Effector memory CD8-positive, alpha-beta T cell (primary cell): ENCODE data around the gene ACAP3.
"Not testable (repeated sequence)": the region's sequence is repeated elsewhere in the genome, so short reads cannot be mapped to it uniquely, and the experiment has no call there.

Source experiments
- ATAC-seq: fragments of 150-1000 bp; cut with Tn5 transposase; replicated peaks from 2 replicates; pipeline ENCODE4 v1.10.0; 2021; ENCODE audit warnings: mild to moderate bottlenecking, moderate library complexity
- DNase-seq, 3 experiments: peaks; one replicate each; pipeline ENCODE4 v3.0.0; 2021
- H3K27ac Mint-ChIP-seq, 2 donors: one replicate each; pipeline ENCODE4 v1.8.0; 2022; ENCODE audit warnings: mild to moderate bottlenecking in 2 of 2, mixed read lengths in 2 of 2, moderate library complexity in 2 of 2
- H3K27me3 Mint-ChIP-seq, 2 donors: one replicate each; pipeline ENCODE4 v1.8.0; 2022; ENCODE audit warnings: mixed read lengths in 2 of 2
- H3K36me3 Mint-ChIP-seq: one replicate; pipeline ENCODE4 v1.8.0; 2022; ENCODE audit warnings: mild to moderate bottlenecking, moderate library complexity, mixed read lengths; ENCODE audit not compliant: insufficient read depth
- H3K4me1 Mint-ChIP-seq, 2 donors: one replicate each; pipeline ENCODE4 v1.8.0; 2022; ENCODE audit warnings: low read depth in 2 of 2, mixed read lengths in 2 of 2
- H3K4me3 Mint-ChIP-seq, 2 donors: one replicate each; pipeline ENCODE4 v1.8.0; 2022; ENCODE audit warnings: mild to moderate bottlenecking in 2 of 2, mixed read lengths in 2 of 2, moderate library complexity in 2 of 2
- H3K9me3 Mint-ChIP-seq, 2 donors: one replicate each; pipeline ENCODE4 v1.8.0; 2022; ENCODE audit warnings: mixed read lengths in 2 of 2

The ACAP3 gene

DNA sequence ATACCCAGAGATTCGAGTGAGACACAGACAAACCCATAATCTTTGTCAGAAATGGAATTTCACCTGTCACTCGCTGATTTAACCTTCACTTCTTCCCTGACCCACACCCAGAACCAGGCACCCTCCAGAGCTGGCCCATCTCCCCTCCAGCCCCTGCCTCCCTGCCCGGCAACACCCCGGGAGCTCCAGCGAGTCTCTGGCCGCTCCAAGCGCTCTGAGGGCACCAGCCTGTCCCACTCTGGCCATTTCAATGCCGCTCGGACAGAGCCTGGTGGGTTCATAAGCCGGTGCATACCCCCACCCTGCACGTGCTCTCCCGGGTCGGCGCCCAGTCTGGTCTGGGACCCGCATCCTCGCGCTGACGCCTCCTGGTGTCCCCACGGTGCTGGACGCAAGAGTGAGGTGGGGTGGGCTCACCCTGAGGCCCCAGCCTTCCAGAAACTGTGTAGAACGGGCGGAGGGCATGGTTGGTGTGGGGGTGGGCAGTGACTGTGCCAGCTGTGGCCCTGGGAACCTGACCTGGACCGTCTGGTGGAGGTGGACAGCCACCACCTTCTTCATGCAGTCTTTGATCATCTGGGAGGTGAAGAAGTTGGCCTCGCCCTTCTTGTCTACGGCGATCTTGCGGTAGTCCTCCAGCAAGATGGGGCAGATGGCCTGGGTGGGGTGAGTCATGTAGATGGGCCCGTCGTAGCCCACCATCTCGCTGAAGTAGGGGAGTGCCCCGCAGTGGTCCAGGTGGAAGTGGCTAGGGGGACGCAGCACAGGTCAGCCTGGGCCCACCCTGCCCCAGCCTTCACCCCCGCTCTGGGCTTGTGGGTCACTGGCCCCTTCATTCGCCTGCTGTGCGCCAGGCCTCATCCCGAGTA lies 11.3 kb upstream of the ACAP3 start:
- H3K4me3 Mint-ChIP-seq = no peak overlapping the region
- peaks cover 9 to 21% of the 10 kb centered on the region in 2 donors for H3K4me1 Mint-ChIP-seq
- no peak for ATAC-seq
- DNase-seq = no peak
- H3K36me3 Mint-ChIP-seq = peaks cover 41% of the 10 kb centered on the region
- H3K9me3 Mint-ChIP-seq = no peaks in the 10 kb centered on the region
- peak overlapping the region in 1 of 2 donors; percentile 17 for H3K27ac Mint-ChIP-seq
- no peaks in the 10 kb centered on the region for H3K27me3 Mint-ChIP-seq

DNA sequence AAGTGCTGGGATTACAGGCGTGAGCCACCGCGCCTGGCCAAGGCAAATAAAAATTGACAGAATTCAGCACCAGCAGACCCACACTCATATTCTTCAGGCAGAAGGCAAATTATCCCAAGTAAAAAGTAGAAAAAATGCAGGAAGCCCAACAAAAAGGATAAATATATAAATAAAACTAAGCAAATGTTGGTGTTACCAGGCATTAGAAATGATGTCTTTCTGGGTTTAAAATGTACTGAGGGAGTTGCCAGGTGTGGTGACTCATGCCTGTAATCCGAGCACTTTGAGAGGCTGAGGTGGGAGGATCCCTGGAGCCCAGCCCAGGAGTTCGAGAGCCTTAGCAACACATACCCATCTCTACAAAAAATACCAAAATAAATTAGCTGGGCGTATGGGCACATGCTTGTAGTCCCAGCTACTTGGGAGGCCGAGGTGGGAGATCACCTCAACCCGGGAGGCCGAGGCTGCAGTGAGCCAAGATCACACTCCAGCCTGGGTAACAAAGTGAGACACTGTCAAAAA lies 10.5 kb upstream of the ACAP3 start:
- no peak for ATAC-seq
- no peak overlapping the region for H3K4me3 Mint-ChIP-seq
- H3K4me1 Mint-ChIP-seq = peaks cover 3 to 16% of the 10 kb centered on the region in 2 donors
- no peaks in the 10 kb centered on the region for H3K27me3 Mint-ChIP-seq
- no peak for DNase-seq
- peaks cover 41% of the 10 kb centered on the region for H3K36me3 Mint-ChIP-seq
- no peaks in the 10 kb centered on the region for H3K9me3 Mint-ChIP-seq
- H3K27ac Mint-ChIP-seq = no peak overlapping the region

GRCh38 chr1:1317420-1317819 lies 9.7 kb upstream of the ACAP3 start:
- no peak overlapping the region for H3K27ac Mint-ChIP-seq
- no peak for DNase-seq
- peaks cover 0 to 14% of the 10 kb centered on the region in 2 donors for H3K4me1 Mint-ChIP-seq
- H3K4me3 Mint-ChIP-seq = no peak overlapping the region
- no peak for ATAC-seq
- H3K27me3 Mint-ChIP-seq = no peaks in the 10 kb centered on the region
- H3K9me3 Mint-ChIP-seq = no peaks in the 10 kb centered on the region
- H3K36me3 Mint-ChIP-seq = peaks cover 42% of the 10 kb centered on the region

DNA sequence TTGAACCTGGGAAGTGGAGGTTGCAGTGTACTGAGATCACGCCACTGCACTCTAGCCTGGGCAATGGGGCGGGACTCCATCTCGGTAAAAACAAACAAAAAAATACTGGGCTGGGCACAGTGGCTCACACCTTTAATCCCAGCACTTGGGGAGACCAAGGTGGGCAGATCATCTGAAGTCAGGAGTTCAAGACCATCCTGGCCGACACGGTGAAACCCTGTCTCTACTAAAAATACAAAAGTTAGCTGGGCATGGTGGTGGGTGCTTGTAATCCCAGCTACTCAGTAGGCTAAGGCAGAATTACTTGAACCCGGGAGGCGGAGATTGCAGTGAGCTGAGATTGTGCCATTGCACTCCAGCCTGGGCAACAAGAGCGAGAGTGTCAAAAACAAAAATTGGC lies 8.5 kb upstream of the ACAP3 start:
- not testable (repeated sequence) for H3K9me3 Mint-ChIP-seq, DNase-seq, ATAC-seq, H3K27ac Mint-ChIP-seq, H3K4me3 Mint-ChIP-seq, H3K4me1 Mint-ChIP-seq, H3K27me3 Mint-ChIP-seq
- H3K36me3 Mint-ChIP-seq = peaks cover 46% of the 10 kb centered on the region

- Mint-ChIP-seq H3K27ac (no peak overlapping the region), H3K9me3 (no peaks in the 10 kb centered on the region), H3K4me3 (no peak overlapping the region), H3K4me1 (peaks cover 0 to 9% of the 10 kb centered on the region in 2 donors), H3K36me3 (peaks cover 49% of the 10 kb centered on the region), H3K27me3 (no peaks in the 10 kb centered on the region)
- DNase-seq = no peak
- no peak for ATAC-seq
Observed at GRCh38 chr1:1315435-1315954, 7.8 kb upstream of the ACAP3 start.

GRCh38 chr1:1314678-1315335 lies 7.1 kb upstream of the ACAP3 start:
- ATAC-seq (no peak), DNase-seq (no peak)
- Mint-ChIP-seq H3K9me3 (no peaks in the 10 kb centered on the region), H3K4me3 (no peak overlapping the region), H3K4me1 (peaks cover 0 to 9% of the 10 kb centered on the region in 2 donors), H3K27ac (peak overlapping the region in 1 of 2 donors; percentile 18), H3K27me3 (no peaks in the 10 kb centered on the region), H3K36me3 (peaks cover 56% of the 10 kb centered on the region)

- Mint-ChIP-seq H3K27me3 (no peaks in the 10 kb centered on the region), H3K4me1 (peaks cover 0 to 6% of the 10 kb centered on the region in 2 donors), H3K4me3 (no peak overlapping the region), H3K36me3 (peaks cover 56% of the 10 kb centered on the region), H3K27ac (peak overlapping the region in 1 of 2 donors; percentile 18), H3K9me3 (no peaks in the 10 kb centered on the region)
- ATAC-seq (no peak), DNase-seq (no peak)
Observed at GRCh38 chr1:1314237-1314586, 6.5 kb upstream of the ACAP3 start.

DNA sequence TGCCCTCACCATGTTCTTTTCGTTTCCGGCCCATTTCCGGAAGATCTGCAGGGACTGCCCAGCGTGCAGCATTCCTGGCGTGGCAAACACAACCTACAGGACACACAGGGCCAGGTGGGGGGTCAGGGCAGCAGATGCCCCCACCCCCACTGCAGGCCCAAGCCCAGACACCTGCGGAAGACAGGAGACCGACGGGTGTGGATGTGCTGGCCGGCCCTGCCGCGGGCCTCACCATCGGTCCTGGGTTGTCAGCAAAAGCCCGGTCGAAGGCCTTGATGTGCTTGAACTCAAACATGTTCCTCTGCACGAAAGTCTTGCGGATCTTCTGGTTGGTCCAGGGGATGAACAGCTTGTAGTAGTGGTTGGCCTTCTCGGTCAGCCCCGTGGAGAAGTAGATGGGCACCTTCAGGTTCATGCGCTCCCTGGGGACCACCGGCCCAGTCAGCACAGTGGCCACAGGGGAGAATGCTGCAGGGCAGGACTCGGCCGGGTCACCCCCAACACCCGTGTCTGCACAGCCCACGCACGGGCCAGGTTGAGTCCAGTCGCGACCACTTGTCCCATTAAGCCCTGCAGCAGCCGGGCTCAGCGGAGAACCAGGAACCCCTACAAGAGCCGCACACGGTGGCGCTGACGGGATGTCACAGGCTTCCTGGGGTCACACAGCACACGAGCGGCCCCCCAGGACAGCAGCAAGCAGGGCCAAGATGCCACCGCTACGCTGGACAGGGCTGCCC lies 5.9 kb upstream of the ACAP3 start:
- H3K27ac Mint-ChIP-seq = peak overlapping the region in 1 of 2 donors; percentile 18

DNA sequence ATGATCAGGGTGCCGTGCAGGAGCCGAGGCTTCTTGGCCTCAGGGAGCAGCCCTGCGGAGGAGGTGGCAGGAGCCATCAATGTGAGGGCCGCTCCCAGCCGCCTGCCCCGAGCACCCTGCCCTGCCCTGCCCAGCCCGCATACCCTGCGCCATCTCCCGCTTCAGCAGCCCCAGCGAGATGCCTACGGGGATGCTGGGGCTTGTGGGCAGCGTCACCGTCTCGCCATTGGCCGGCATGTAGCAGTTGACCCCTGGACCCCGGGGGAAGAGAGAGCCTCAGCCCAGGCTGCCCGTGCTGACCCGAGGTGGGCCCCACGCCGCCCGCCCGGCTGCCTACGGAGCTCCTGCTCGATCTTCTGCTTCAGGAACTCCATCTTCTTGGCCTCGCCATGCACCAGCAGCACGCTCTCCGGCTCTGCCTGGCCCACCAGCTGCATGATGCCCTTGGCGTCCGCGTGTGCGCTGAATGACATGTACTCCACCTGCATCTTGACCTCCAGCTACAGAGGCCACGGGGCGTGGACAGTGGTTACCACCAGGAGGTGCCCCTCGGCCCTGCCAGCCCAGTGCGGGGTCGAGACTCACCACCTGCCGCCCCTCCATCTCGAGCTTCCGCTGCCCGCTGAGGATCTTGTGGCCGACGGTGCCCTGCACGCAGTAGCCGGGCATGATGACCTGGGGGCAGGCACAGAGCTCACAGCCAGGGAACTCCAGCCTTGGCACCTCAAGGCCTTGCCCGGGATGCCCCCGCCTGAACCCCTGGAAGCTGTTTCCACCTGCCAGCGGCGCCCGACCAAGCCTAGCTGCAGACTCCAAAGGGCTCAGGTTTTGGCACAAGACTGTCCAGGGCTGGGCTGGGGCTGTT lies 5.0 kb upstream of the ACAP3 start:
- H3K27me3 Mint-ChIP-seq = no peaks in the 10 kb centered on the region
- H3K4me1 Mint-ChIP-seq = peaks cover 0 to 4% of the 10 kb centered on the region in 2 donors
- no peaks in the 10 kb centered on the region for H3K9me3 Mint-ChIP-seq
- no peak for DNase-seq
- ATAC-seq = no peak
- H3K4me3 Mint-ChIP-seq = no peak overlapping the region
- peaks cover 55% of the 10 kb centered on the region for H3K36me3 Mint-ChIP-seq
- H3K27ac Mint-ChIP-seq = peak overlapping the region in 1 of 2 donors; percentile 72

More for the DNA sequence above, 5.9 kb upstream of the ACAP3 start:
- H3K4me1 Mint-ChIP-seq = peaks cover 0 to 4% of the 10 kb centered on the region in 2 donors
- H3K9me3 Mint-ChIP-seq = no peaks in the 10 kb centered on the region
- H3K4me3 Mint-ChIP-seq = no peak overlapping the region
- no peak for ATAC-seq
- H3K36me3 Mint-ChIP-seq = peaks cover 54% of the 10 kb centered on the region
- no peaks in the 10 kb centered on the region for H3K27me3 Mint-ChIP-seq
- DNase-seq = no peak

DNA sequence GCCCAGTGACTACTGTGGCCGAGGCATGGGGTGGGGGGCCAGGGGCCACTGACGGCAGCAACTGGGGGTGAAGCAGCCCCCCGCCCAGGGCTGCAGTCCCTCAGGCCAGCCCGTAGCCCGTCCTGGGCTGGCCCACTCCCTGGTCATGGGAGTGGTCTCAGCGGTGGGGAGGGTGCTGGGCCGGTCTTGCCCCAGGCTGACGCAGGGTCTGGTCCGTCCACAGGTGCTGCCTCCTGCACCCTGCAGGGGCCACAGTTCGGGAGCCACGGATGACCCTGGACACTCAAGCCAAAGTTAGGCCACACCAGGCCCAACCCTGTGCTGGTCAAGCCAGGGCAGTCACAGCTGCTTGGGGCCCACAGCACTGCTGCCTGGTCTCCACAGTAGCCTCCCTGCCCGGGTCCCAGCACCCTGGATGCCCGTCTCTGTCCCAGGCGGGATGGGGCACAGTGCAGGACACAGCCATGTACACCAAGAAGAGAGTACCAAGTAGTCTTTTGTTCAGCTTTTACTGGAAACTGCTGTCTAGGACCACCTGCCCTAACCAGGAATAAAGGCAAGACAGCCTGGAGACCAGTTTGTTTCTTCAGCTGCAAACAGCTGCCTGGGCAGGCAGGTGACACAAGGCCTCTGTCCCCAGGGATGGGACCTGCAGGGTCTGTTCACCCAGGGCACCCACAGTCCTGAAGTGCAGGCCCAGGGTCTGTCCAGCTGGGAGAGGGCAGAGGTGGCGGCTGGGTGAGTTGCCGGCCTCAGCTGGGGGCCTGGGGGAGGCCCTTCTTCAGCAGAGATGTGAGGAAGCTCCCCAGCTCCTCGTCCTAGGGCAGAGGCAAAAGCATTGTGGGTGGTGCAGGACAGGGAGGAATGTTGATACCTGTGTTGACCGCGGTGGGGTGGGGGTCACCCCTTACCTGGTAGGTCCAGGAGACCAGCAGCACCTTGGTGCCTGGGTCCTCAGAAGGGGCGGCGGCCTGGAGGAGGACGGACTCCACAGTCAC lies 3.7 kb upstream of the ACAP3 start:
- H3K36me3 Mint-ChIP-seq = peaks cover 53% of the 10 kb centered on the region
- ATAC-seq = no peak
- no peaks in the 10 kb centered on the region for H3K27me3 Mint-ChIP-seq
- H3K9me3 Mint-ChIP-seq = no peaks in the 10 kb centered on the region
- peak overlapping the region in 1 of 2 donors; percentile 43 for H3K4me3 Mint-ChIP-seq
- DNase-seq = no peak
- peak overlapping the region in 1 of 2 donors; percentile 82 for H3K27ac Mint-ChIP-seq
- peaks cover 9 to 12% of the 10 kb centered on the region in 2 donors for H3K4me1 Mint-ChIP-seq

DNA sequence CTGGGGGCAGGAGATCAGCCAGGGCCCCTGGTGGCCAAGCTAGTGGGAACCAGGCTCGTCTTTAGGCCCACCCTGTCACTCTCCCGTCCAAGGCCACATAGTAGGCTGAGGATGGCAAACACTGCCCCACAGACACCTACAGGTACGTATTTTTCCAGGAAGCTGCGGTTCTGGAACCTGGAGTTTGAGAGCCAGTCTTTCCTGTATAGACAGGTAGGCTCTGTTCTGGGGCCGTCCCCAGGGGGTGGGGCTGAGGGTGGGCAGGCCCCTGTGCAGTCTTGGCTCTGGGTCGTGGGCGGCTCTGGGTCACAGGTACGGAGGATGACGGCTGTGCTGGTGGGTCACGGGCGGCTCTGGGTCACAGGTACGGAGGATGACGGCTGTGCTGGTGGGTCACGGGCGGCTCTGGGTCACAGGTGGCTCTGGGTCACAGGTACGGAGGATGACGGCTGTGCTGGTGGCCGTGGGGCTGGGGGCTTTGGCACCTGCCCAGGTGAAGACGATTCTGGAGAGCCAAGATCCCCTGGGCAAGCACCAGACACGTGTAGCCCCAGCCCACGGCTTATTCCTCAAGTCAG lies 2.8 kb upstream of the ACAP3 start:
- Mint-ChIP-seq H3K9me3 (no peaks in the 10 kb centered on the region), H3K4me1 (peaks cover 17 to 19% of the 10 kb centered on the region in 2 donors), H3K27me3 (no peaks in the 10 kb centered on the region), H3K36me3 (peaks cover 50% of the 10 kb centered on the region), H3K4me3 (peak overlapping the region; percentile 29 to 43), H3K27ac (peak overlapping the region in 1 of 2 donors; percentile 53)
- ATAC-seq (no peak), DNase-seq (no peak)
